Central memory CD8-positive, alpha-beta T cell (primary cell): ENCODE results near the gene N4BP2.
A peak's percentile ranks its signal among the peaks of the same experiment; 100 is the strongest.

ENCODE experiments used
- ATAC-seq: fragments of 150-1000 bp; cut with Tn5 transposase; replicated peaks from 2 replicates; pipeline ENCODE4 v1.10.0; 2022; ENCODE audit warnings: mild to moderate bottlenecking, moderate FRiP score, moderate number of reproducible peaks; ENCODE audit not compliant: poor library complexity, severe bottlenecking; ENCODE audit errors: extremely low read depth
- DNase-seq, 2 donors: peaks; one replicate each; pipeline ENCODE4 v3.0.0; 2021; ENCODE audit warnings: low spot score in 2 of 2
- H3K27ac Mint-ChIP-seq: one replicate; pipeline ENCODE4 v1.8.0; 2022; ENCODE audit warnings: low read depth, mild to moderate bottlenecking, moderate library complexity, mixed read lengths
- H3K27me3 Mint-ChIP-seq: one replicate; pipeline ENCODE4 v1.8.0; 2022; ENCODE audit warnings: mixed read lengths
- H3K36me3 Mint-ChIP-seq: one replicate; pipeline ENCODE4 v1.8.0; 2022; ENCODE audit warnings: mild to moderate bottlenecking, moderate library complexity, mixed read lengths; ENCODE audit not compliant: insufficient read depth
- H3K4me1 Mint-ChIP-seq: one replicate; pipeline ENCODE4 v1.8.0; 2022; ENCODE audit warnings: mixed read lengths
- H3K4me3 Mint-ChIP-seq: one replicate; pipeline ENCODE4 v1.8.0; 2022; ENCODE audit warnings: mild to moderate bottlenecking, moderate library complexity, mixed read lengths
- H3K9me3 Mint-ChIP-seq: one replicate; pipeline ENCODE4 v1.8.0; 2022; ENCODE audit warnings: mixed read lengths

The N4BP2 gene

GRCh38 chr4:40190880-40191815 is 134.5 kb downstream of the N4BP2 start:
- peak overlapping the region; percentile 100 for H3K4me3 Mint-ChIP-seq
- no peaks in the 10 kb centered on the region for H3K27me3 Mint-ChIP-seq
- H3K9me3 Mint-ChIP-seq, result no peaks in the 10 kb centered on the region
- H3K4me1 Mint-ChIP-seq, result peaks cover 81% of the 10 kb centered on the region
- H3K36me3 Mint-ChIP-seq, result peaks cover 30% of the 10 kb centered on the region
- peak; percentile 27 for ATAC-seq
- H3K27ac Mint-ChIP-seq, result peak overlapping the region; percentile 100
- no peak for DNase-seq

- ATAC-seq (no peak), DNase-seq (no peak)
- no peaks in the 10 kb centered on the region for H3K9me3 Mint-ChIP-seq
Measured at GRCh38 chr4:40192114-40193015, 135.7 kb downstream of the N4BP2 start.

GRCh38 chr4:40193016-40193571 is 136.4 kb downstream of the N4BP2 start:
- peaks cover 42% of the 10 kb centered on the region for H3K36me3 Mint-ChIP-seq
- ATAC-seq, result peak; percentile 15
- no peaks in the 10 kb centered on the region for H3K27me3 Mint-ChIP-seq
- peaks cover 82% of the 10 kb centered on the region for H3K4me1 Mint-ChIP-seq
- peak overlapping the region; percentile 100 for H3K27ac Mint-ChIP-seq
- H3K4me3 Mint-ChIP-seq, result peak overlapping the region; percentile 100
- no peaks in the 10 kb centered on the region for H3K9me3 Mint-ChIP-seq
- DNase-seq, result no peak

More at GRCh38 chr4:40192114-40193015, 135.7 kb downstream of the N4BP2 start:
- Mint-ChIP-seq H3K27ac (peak overlapping the region; percentile 100), H3K27me3 (no peaks in the 10 kb centered on the region), H3K4me3 (peak overlapping the region; percentile 100), H3K36me3 (peaks cover 37% of the 10 kb centered on the region), H3K4me1 (peaks cover 83% of the 10 kb centered on the region)

GRCh38 chr4:40193578-40193977 is 136.9 kb downstream of the N4BP2 start:
- peaks cover 47% of the 10 kb centered on the region for H3K36me3 Mint-ChIP-seq
- H3K27me3 Mint-ChIP-seq, result no peaks in the 10 kb centered on the region
- no peak for ATAC-seq
- no peaks in the 10 kb centered on the region for H3K9me3 Mint-ChIP-seq
- H3K4me1 Mint-ChIP-seq, result peaks cover 84% of the 10 kb centered on the region
- H3K27ac Mint-ChIP-seq, result peak overlapping the region; percentile 100
- peak overlapping the region; percentile 100 for H3K4me3 Mint-ChIP-seq
- no peak for DNase-seq

- DNase-seq, result peak in 1 of 2 donors; percentile 61
- peak overlapping the region; percentile 100 for H3K4me3 Mint-ChIP-seq
- peaks cover 58% of the 10 kb centered on the region for H3K36me3 Mint-ChIP-seq
- no peaks in the 10 kb centered on the region for H3K9me3 Mint-ChIP-seq
- peak; percentile 53 for ATAC-seq
- H3K4me1 Mint-ChIP-seq, result peaks cover 79% of the 10 kb centered on the region
- H3K27me3 Mint-ChIP-seq, result no peaks in the 10 kb centered on the region
- peak overlapping the region; percentile 100 for H3K27ac Mint-ChIP-seq
Measured at GRCh38 chr4:40194602-40195161, 138.0 kb downstream of the N4BP2 start.

GRCh38 chr4:40195182-40196177 is 138.8 kb downstream of the N4BP2 start:
- Mint-ChIP-seq H3K4me1 (peaks cover 79% of the 10 kb centered on the region), H3K9me3 (no peaks in the 10 kb centered on the region), H3K27me3 (no peaks in the 10 kb centered on the region), H3K36me3 (peaks cover 66% of the 10 kb centered on the region), H3K27ac (peak overlapping the region; percentile 100), H3K4me3 (peak overlapping the region; percentile 100)
- ATAC-seq (no peak), DNase-seq (no peak)

- Mint-ChIP-seq H3K27ac (peak overlapping the region; percentile 100), H3K36me3 (peaks cover 69% of the 10 kb centered on the region), H3K4me3 (peak overlapping the region; percentile 100), H3K27me3 (no peaks in the 10 kb centered on the region), H3K9me3 (no peaks in the 10 kb centered on the region), H3K4me1 (peaks cover 74% of the 10 kb centered on the region)
- DNase-seq (no peak), ATAC-seq (no peak)
Measured at GRCh38 chr4:40196272-40196671, 139.6 kb downstream of the N4BP2 start.

- DNase-seq (peak; percentile 45 to 81), ATAC-seq (peak; percentile 49)
- peaks cover 69% of the 10 kb centered on the region for H3K4me1 Mint-ChIP-seq
- H3K27ac Mint-ChIP-seq, result peak within 1 kb of the TSS; percentile 100
- H3K36me3 Mint-ChIP-seq, result peaks cover 74% of the 10 kb centered on the region
- peak within 1 kb of the TSS; percentile 100 for H3K4me3 Mint-ChIP-seq
- H3K9me3 Mint-ChIP-seq, result no peaks in the 10 kb centered on the region
- H3K27me3 Mint-ChIP-seq, result no peaks in the 10 kb centered on the region
Measured at GRCh38 chr4:40196724-40197281, 140.2 kb downstream of the N4BP2 start, which contains the start of gene RHOH. RHOH (plus strand) TSS chr4:40197031; CDS start chr4:40243387, 46,356 bp downstream.

- peaks cover 67% of the 10 kb centered on the region for H3K4me1 Mint-ChIP-seq
- H3K9me3 Mint-ChIP-seq, result no peaks in the 10 kb centered on the region
- peaks cover 81% of the 10 kb centered on the region for H3K36me3 Mint-ChIP-seq
- no peaks in the 10 kb centered on the region for H3K27me3 Mint-ChIP-seq
- ATAC-seq (peak; percentile 46), DNase-seq (no peak)
- H3K27ac Mint-ChIP-seq, result peak overlapping the region; percentile 100
- H3K4me3 Mint-ChIP-seq, result peak overlapping the region; percentile 100
Measured at GRCh38 chr4:40197879-40198689, 141.4 kb downstream of the N4BP2 start.

- ATAC-seq (peak; percentile 10), DNase-seq (no peak)
- Mint-ChIP-seq H3K4me1 (peaks cover 68% of the 10 kb centered on the region), H3K36me3 (peaks cover 79% of the 10 kb centered on the region), H3K27ac (peak overlapping the region; percentile 100), H3K27me3 (no peaks in the 10 kb centered on the region), H3K9me3 (no peaks in the 10 kb centered on the region), H3K4me3 (peak overlapping the region; percentile 100)
Measured at GRCh38 chr4:40199179-40199670, 142.6 kb downstream of the N4BP2 start.
